Activated CD4-positive, alpha-beta T cell treated with anti-CD3 and anti-CD28 coated beads, Interleukin-2, amount 10 ng/mL, durations not matched to agents 7 days and 5 days (primary cell): Measurements from ENCODE around the gene HSPBAP1. TPM values are rescaled to one million over a fixed set of nuclear protein-coding genes. Genes with fewer than 3 reads are reported as not detected.
"Not testable (repeated sequence)": the region's sequence is repeated elsewhere in the genome, so short reads cannot be mapped to it uniquely, and the experiment has no call there.

Experiments
- CTCF ChIA-PET: fragments of 350-600 bp; sonication (Branson Sonifier 250); formaldehyde crosslinking; loops from one replicate; lab custom pipeline; 2021; ENCODE audit warnings: antibody characterized with exemption; lab: Charles Lee
- POLR2A ChIA-PET: fragments of 350-600 bp; sonication (Branson Sonifier 250); formaldehyde crosslinking; loops from one replicate; lab custom pipeline; 2021; ENCODE audit warnings: antibody characterized with exemption; lab: Charles Lee
- DNase-seq: peaks from one replicate; pipeline ENCODE4 v3.0.0-alpha.2; 2020
- H3K27ac Mint-ChIP-seq: one replicate; pipeline ENCODE4 v1.8.0; 2021; ENCODE audit warnings: mild to moderate bottlenecking, moderate library complexity, mixed read lengths
- H3K27me3 Mint-ChIP-seq: one replicate; pipeline ENCODE4 v1.8.0; 2021; ENCODE audit warnings: mixed read lengths
- H3K36me3 Mint-ChIP-seq: one replicate; pipeline ENCODE4 v1.8.0; 2021; ENCODE audit warnings: low read depth, mixed read lengths
- H3K4me1 Mint-ChIP-seq: one replicate; pipeline ENCODE4 v1.8.0; 2021; ENCODE audit warnings: mixed read lengths
- H3K4me3 Mint-ChIP-seq: one replicate; pipeline ENCODE4 v1.8.0; 2021; ENCODE audit warnings: mild to moderate bottlenecking, moderate library complexity, mixed read lengths
- H3K9me3 Mint-ChIP-seq: one replicate; pipeline ENCODE4 v1.8.0; 2021; ENCODE audit warnings: mixed read lengths
- total RNA-seq, 2 experiments: library from RNA; stranded (reverse); gene quantifications; one replicate each; pipeline ENCODE4 v1.2.3, GENCODE V29; 2021

HSPBAP1 gene
- total RNA-seq, 2 experiments from 2014 or later: 7.5 to 8.3 TPM

- Mint-ChIP-seq H3K9me3 (peaks cover 2% of the 10 kb centered on the region), H3K4me3 (no peak overlapping the region), H3K4me1 (peaks cover 2% of the 10 kb centered on the region), H3K27me3 (no peaks in the 10 kb centered on the region), H3K36me3 (peaks cover 82% of the 10 kb centered on the region), H3K27ac (no peak overlapping the region)
- ChIA-PET CTCF (no interaction called here), POLR2A (no interaction called here)
- no peak for DNase-seq
Measured at GRCh38 chr3:122725106-122725505, 68.5 kb downstream of the HSPBAP1 start.

- Mint-ChIP-seq H3K9me3 (peaks cover 2% of the 10 kb centered on the region), H3K36me3 (peaks cover 97% of the 10 kb centered on the region), H3K4me1 (peaks cover 2% of the 10 kb centered on the region), H3K4me3 (no peak overlapping the region), H3K27me3 (no peaks in the 10 kb centered on the region), H3K27ac (no peak overlapping the region)
- CTCF ChIA-PET: no interaction called here
- DNase-seq: no peak
- POLR2A ChIA-PET: no interaction called here
Measured at GRCh38 chr3:122719273-122719921, 74.2 kb downstream of the HSPBAP1 start.

GRCh38 chr3:122716667-122717066, 77.0 kb downstream of the HSPBAP1 start:
- H3K4me1 Mint-ChIP-seq: peaks cover 8% of the 10 kb centered on the region
- CTCF ChIA-PET: interaction anchor here (0.6 to 1.6 kb wide), 2 partner anchors 33 to 40 kb away, joined by 4 read pairs; no protein-coding TSS in a partner anchor
- H3K36me3 Mint-ChIP-seq: peaks cover 96% of the 10 kb centered on the region

GRCh38 chr3:122714273-122714672, 79.4 kb downstream of the HSPBAP1 start:
- DNase-seq: no peak
- Mint-ChIP-seq H3K4me1 (peaks cover 29% of the 10 kb centered on the region), H3K9me3 (no peaks in the 10 kb centered on the region), H3K27ac (no peak overlapping the region), H3K27me3 (no peaks in the 10 kb centered on the region), H3K4me3 (no peak overlapping the region), H3K36me3 (peaks cover 95% of the 10 kb centered on the region)
- ChIA-PET POLR2A (no interaction called here), CTCF (interaction anchor here (1.0 kb wide), 1 partner anchor 30 kb away, joined by 4 read pairs; no protein-coding TSS in a partner anchor)

More at GRCh38 chr3:122716667-122717066, 77.0 kb downstream of the HSPBAP1 start:
- Mint-ChIP-seq H3K27ac (no peak overlapping the region), H3K4me3 (no peak overlapping the region), H3K9me3 (no peaks in the 10 kb centered on the region), H3K27me3 (no peaks in the 10 kb centered on the region)
- POLR2A ChIA-PET: no interaction called here
- DNase-seq: no peak

GRCh38 chr3:122710616-122711251, 82.9 kb downstream of the HSPBAP1 start:
- H3K4me1 Mint-ChIP-seq: peaks cover 44% of the 10 kb centered on the region
- not testable (repeated sequence) for H3K9me3 Mint-ChIP-seq, H3K27me3 Mint-ChIP-seq, DNase-seq
- peak overlapping the region; percentile 3 for H3K4me3 Mint-ChIP-seq
- H3K27ac Mint-ChIP-seq: peak overlapping the region; percentile 10
- ChIA-PET POLR2A (interaction anchor here (0.6 kb wide), 2 partner anchors 16 to 245 kb away, joined by 3 to 5 read pairs; no protein-coding TSS in a partner anchor), CTCF (interaction anchor here (1.0 to 1.2 kb wide), 2 partner anchors 152 to 179 kb away, joined by 3 read pairs; no protein-coding TSS in a partner anchor)
- H3K36me3 Mint-ChIP-seq: peaks cover 85% of the 10 kb centered on the region

GRCh38 chr3:122705379-122705778, 88.3 kb downstream of the HSPBAP1 start:
- H3K9me3 Mint-ChIP-seq: no peaks in the 10 kb centered on the region
- CTCF ChIA-PET: no interaction called here
- DNase-seq: no peak
- no peak overlapping the region for H3K4me3 Mint-ChIP-seq
- H3K4me1 Mint-ChIP-seq: peaks cover 34% of the 10 kb centered on the region
- no peaks in the 10 kb centered on the region for H3K27me3 Mint-ChIP-seq
- no peak overlapping the region for H3K27ac Mint-ChIP-seq
- POLR2A ChIA-PET: no interaction called here
- peaks cover 76% of the 10 kb centered on the region for H3K36me3 Mint-ChIP-seq

- Mint-ChIP-seq H3K4me1 (peaks cover 9% of the 10 kb centered on the region), H3K36me3 (peaks cover 74% of the 10 kb centered on the region), H3K27me3 (no peaks in the 10 kb centered on the region), H3K9me3 (no peaks in the 10 kb centered on the region), H3K4me3 (no peak overlapping the region), H3K27ac (no peak overlapping the region)
- CTCF ChIA-PET: no interaction called here
- no peak for DNase-seq
- POLR2A ChIA-PET: no interaction called here
Measured at GRCh38 chr3:122700193-122700592, 93.4 kb downstream of the HSPBAP1 start.

- Mint-ChIP-seq H3K27me3 (no peaks in the 10 kb centered on the region), H3K4me3 (no peak overlapping the region), H3K27ac (peak overlapping the region; percentile 21), H3K4me1 (peaks cover 13% of the 10 kb centered on the region), H3K36me3 (peaks cover 75% of the 10 kb centered on the region), H3K9me3 (no peaks in the 10 kb centered on the region)
- ChIA-PET POLR2A (no interaction called here), CTCF (interaction anchor here (0.6 to 1.8 kb wide), 4 partner anchors 11 to 326 kb away, joined by 3 to 9 read pairs (median 4); no protein-coding TSS in a partner anchor)
- no peak for DNase-seq
Measured at GRCh38 chr3:122697952-122698620, 95.5 kb downstream of the HSPBAP1 start.

GRCh38 chr3:122695927-122696561, 97.6 kb downstream of the HSPBAP1 start:
- Mint-ChIP-seq H3K4me1 (peaks cover 17% of the 10 kb centered on the region), H3K27me3 (no peaks in the 10 kb centered on the region), H3K9me3 (no peaks in the 10 kb centered on the region), H3K27ac (no peak overlapping the region), H3K4me3 (no peak overlapping the region), H3K36me3 (peaks cover 81% of the 10 kb centered on the region)
- DNase-seq: no peak
- ChIA-PET POLR2A (interaction anchor here (0.6 kb wide), 1 partner anchor 303 kb away, joined by 3 read pairs; no protein-coding TSS in a partner anchor), CTCF (interaction anchor here (0.8 to 1.9 kb wide), 4 partner anchors 17 to 1163 kb away, joined by 3 to 5 read pairs (median 3); no protein-coding TSS in a partner anchor)

- H3K27me3 Mint-ChIP-seq: no peaks in the 10 kb centered on the region
- CTCF ChIA-PET: interaction anchor here (0.6 to 1.0 kb wide), 4 partner anchors 11 to 1162 kb away, joined by 3 read pairs; no protein-coding TSS in a partner anchor
- H3K27ac Mint-ChIP-seq: no peak overlapping the region
Measured at GRCh38 chr3:122694966-122695365, 98.7 kb downstream of the HSPBAP1 start.

GRCh38 chr3:122692674-122693073, 101.0 kb downstream of the HSPBAP1 start:
- no peaks in the 10 kb centered on the region for H3K9me3 Mint-ChIP-seq
- peaks cover 69% of the 10 kb centered on the region for H3K36me3 Mint-ChIP-seq
- no peak overlapping the region for H3K27ac Mint-ChIP-seq
- ChIA-PET CTCF (no interaction called here), POLR2A (no interaction called here)
- H3K4me3 Mint-ChIP-seq: no peak overlapping the region
- no peak for DNase-seq
- no peaks in the 10 kb centered on the region for H3K27me3 Mint-ChIP-seq
- H3K4me1 Mint-ChIP-seq: peaks cover 26% of the 10 kb centered on the region

More at GRCh38 chr3:122694966-122695365, 98.7 kb downstream of the HSPBAP1 start:
- Mint-ChIP-seq H3K4me1 (peaks cover 17% of the 10 kb centered on the region), H3K4me3 (no peak overlapping the region), H3K36me3 (peaks cover 81% of the 10 kb centered on the region), H3K9me3 (no peaks in the 10 kb centered on the region)
- DNase-seq: no peak
- POLR2A ChIA-PET: interaction anchor here (0.5 to 0.7 kb wide), 4 partner anchors 16 to 651 kb away, joined by 3 to 4 read pairs (median 3); no protein-coding TSS in a partner anchor

GRCh38 chr3:122691195-122691594, 102.4 kb downstream of the HSPBAP1 start:
- no peaks in the 10 kb centered on the region for H3K9me3 Mint-ChIP-seq
- peaks cover 41% of the 10 kb centered on the region for H3K4me1 Mint-ChIP-seq
- no peaks in the 10 kb centered on the region for H3K27me3 Mint-ChIP-seq
- no peak overlapping the region for H3K4me3 Mint-ChIP-seq
- POLR2A ChIA-PET: no interaction called here
- DNase-seq: no peak
- peaks cover 62% of the 10 kb centered on the region for H3K36me3 Mint-ChIP-seq
- H3K27ac Mint-ChIP-seq: no peak overlapping the region
- CTCF ChIA-PET: no interaction called here
